IMR-90 (cell line): Measurements from ENCODE around the gene ABCD1.

Experiments used
- FOS ChIP-seq: fragments of 150-350 bp; IDR thresholded peaks from 2 replicates; pipeline ENCODE4 v1.6.1; 2016; ENCODE audit warnings: low read depth, low read length
- MAFK ChIP-seq: IDR thresholded peaks from 2 replicates; pipeline ENCODE4 v1.6.1; 2012; ENCODE audit warnings: low read depth, low read length, improper control_type of control experiment
- MAZ ChIP-seq: IDR thresholded peaks from 2 replicates; pipeline ENCODE4 v1.6.1; 2012; ENCODE audit warnings: low read depth, mild to moderate bottlenecking, low read length, improper control_type of control experiment, moderate library complexity, borderline replicate concordance
- POLR2A ChIP-seq: IDR thresholded peaks from 2 replicates; pipeline ENCODE4 v1.6.1; 2012; ENCODE audit warnings: mild to moderate bottlenecking, low read depth, low read length
- TF ChIP-seq, protein P1 (sequence below): conservative IDR thresholded peaks from 2 replicates; pipeline ENCODE4 v1.5.1; 2012; ENCODE audit warnings: mild to moderate bottlenecking, low read depth, low read length, improper control_type of control experiment

DNA sequence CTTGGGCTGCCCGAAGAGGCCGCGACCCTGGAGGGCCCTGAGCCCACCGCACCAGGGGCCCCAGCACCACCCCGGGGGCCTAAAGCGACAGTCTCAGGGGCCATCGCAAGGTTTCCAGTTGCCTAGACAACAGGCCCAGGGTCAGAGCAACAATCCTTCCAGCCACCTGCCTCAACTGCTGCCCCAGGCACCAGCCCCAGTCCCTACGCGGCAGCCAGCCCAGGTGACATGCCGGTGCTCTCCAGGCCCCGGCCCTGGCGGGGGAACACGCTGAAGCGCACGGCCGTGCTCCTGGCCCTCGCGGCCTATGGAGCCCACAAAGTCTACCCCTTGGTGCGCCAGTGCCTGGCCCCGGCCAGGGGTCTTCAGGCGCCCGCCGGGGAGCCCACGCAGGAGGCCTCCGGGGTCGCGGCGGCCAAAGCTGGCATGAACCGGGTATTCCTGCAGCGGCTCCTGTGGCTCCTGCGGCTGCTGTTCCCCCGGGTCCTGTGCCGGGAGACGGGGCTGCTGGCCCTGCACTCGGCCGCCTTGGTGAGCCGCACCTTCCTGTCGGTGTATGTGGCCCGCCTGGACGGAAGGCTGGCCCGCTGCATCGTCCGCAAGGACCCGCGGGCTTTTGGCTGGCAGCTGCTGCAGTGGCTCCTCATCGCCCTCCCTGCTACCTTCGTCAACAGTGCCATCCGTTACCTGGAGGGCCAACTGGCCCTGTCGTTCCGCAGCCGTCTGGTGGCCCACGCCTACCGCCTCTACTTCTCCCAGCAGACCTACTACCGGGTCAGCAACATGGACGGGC, 579 bp downstream of the ABCD1 start:
- TF ChIP-seq, protein P1, sequence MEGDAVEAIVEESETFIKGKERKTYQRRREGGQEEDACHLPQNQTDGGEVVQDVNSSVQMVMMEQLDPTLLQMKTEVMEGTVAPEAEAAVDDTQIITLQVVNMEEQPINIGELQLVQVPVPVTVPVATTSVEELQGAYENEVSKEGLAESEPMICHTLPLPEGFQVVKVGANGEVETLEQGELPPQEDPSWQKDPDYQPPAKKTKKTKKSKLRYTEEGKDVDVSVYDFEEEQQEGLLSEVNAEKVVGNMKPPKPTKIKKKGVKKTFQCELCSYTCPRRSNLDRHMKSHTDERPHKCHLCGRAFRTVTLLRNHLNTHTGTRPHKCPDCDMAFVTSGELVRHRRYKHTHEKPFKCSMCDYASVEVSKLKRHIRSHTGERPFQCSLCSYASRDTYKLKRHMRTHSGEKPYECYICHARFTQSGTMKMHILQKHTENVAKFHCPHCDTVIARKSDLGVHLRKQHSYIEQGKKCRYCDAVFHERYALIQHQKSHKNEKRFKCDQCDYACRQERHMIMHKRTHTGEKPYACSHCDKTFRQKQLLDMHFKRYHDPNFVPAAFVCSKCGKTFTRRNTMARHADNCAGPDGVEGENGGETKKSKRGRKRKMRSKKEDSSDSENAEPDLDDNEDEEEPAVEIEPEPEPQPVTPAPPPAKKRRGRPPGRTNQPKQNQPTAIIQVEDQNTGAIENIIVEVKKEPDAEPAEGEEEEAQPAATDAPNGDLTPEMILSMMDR, result no peak
- no peak for TF ChIP-seq MAZ
- no peak for TF ChIP-seq POLR2A
- TF ChIP-seq MAFK, result no peak
- TF ChIP-seq FOS, result no peak
